Measurements from ENCODE around the gene CDKN1C. TPM values are rescaled to one million over a fixed set of nuclear protein-coding genes. Genes with fewer than 3 reads are reported as not detected.

Gene CDKN1C
- total and polyA plus RNA-seq, 2 of the 8 experiments (the other 6 are each of a cell fraction or from before 2014, with no cell fraction given): 12.8 to 14.1 TPM

GRCh38 chr11:2859699-2860037 is 25.9 kb downstream of the CDKN1C start (continued):
- no peak for TF ChIP-seq RBBP5 (IDR thresholded peaks at IDR 0.05; ENCODE audit: borderline replicate concordance, low read depth, low read length)

All from H1 (cell line).